GM21576 (cell line): Measurements from ENCODE around the gene MDK.

Source experiments
- ATAC-seq: cut with Tn5 transposase; IDR thresholded peaks from one replicate; pipeline ENCODE4 v1.9.1; 2021; ENCODE audit warnings: mild to moderate bottlenecking, moderate library complexity; ENCODE audit not compliant: unreplicated experiment

MDK gene

DNA sequence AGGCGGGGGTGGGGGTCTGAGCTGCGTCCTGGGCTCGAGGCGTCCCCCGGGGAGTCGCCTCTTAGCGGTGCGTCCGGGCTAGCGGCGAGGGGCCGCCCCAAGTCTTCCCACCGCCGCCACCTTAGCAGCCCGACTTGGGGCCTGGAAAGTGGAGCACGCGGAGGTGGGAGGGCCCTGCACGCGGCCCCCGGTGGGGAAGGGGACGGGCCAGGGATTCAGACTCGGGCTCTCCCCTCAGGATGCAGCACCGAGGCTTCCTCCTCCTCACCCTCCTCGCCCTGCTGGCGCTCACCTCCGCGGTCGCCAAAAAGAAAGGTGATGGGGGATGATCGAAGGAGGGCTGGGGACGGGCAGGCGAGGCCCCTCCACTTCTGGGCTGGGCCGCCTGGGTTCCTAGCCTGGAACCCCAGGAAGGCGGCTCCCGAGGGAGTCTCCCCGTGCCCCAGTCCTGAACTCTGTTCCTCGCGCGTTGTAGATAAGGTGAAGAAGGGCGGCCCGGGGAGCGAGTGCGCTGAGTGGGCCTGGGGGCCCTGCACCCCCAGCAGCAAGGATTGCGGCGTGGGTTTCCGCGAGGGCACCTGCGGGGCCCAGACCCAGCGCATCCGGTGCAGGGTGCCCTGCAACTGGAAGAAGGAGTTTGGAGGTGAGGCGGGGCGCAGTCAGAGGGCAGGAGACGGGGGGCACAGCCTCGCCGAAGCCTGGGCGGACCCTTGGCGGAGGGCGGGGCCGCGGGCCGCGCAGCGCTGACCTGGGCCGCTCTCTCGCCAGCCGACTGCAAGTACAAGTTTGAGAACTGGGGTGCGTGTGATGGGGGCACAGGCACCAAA is 563 bp downstream of the MDK start:
- ATAC-seq: no peak

DNA sequence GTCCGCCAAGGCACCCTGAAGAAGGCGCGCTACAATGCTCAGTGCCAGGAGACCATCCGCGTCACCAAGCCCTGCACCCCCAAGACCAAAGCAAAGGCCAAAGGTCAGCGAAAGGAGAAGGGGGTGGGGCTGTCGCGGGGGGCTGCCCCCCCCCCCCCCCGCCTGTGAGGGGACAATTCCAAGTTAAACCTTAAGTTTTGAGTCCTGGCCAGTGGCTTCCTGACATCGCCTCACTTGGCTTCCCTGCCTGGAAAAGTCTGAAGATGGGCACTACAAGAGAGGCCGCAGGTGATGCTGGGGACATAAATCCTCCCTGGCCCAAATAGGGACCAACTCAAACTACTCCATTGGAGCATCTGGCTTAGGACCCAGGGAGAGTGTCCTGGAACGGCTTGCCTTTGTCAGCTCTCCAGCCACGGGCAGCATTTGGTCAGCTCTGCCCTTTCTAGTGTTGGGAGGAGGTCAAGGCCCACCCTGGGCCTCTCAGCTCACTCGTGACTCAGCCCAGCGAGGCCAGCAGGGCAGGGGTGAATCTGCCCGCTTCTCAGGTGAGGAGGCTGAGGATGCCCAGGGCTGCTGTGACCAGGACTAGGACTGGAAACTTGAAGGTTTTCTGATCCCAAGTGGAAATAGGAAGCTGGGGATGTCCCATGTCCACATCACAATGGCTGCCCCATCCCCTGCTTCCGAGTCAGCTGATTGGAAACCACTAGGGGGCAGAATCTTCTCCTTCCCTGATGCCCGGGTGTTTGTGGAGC is 1.4 kb downstream of the MDK start:
- ATAC-seq: no peak

DNA sequence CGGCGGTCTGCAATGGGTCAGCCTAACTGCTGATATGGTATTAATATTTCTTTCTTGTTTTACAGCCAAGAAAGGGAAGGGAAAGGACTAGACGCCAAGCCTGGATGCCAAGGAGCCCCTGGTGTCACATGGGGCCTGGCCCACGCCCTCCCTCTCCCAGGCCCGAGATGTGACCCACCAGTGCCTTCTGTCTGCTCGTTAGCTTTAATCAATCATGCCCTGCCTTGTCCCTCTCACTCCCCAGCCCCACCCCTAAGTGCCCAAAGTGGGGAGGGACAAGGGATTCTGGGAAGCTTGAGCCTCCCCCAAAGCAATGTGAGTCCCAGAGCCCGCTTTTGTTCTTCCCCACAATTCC is 1.9 kb downstream of the MDK start:
- ATAC-seq: no peak

DNA sequence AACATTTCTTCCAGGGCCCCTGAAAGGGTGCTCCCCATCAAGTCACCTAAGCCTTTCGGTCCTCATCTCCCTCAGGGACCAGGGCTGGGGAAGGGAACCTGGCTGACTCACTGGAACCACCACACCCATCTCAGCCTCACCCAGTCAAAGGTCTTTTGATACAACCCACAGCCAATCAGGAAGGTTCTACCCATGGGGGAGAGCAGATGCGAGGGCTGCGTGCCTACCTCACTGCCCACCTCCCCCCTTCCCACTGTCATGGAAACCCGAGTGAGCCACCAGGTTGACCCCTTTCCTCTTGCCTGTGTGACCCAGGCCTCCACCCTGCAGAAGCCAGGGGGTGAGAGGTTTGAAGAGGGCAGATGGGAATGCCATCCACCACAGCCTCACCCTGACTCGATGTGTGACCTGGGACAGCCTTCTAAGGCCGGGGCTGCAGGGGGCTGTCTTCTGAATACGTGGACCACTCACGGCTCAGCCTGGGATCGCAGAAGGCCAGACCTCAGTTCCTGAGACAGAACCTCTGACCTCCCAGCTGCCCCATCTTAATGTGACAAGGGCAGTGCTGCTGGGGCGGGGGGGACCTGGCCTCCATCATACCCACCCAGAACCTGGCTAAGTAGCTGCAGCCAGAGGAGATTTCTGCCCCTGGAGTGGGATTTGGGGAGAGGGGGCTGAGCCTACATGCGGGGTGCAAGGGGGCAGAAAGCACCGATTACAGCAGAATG is 2.7 kb downstream of the MDK start:
- no peak for ATAC-seq

DNA sequence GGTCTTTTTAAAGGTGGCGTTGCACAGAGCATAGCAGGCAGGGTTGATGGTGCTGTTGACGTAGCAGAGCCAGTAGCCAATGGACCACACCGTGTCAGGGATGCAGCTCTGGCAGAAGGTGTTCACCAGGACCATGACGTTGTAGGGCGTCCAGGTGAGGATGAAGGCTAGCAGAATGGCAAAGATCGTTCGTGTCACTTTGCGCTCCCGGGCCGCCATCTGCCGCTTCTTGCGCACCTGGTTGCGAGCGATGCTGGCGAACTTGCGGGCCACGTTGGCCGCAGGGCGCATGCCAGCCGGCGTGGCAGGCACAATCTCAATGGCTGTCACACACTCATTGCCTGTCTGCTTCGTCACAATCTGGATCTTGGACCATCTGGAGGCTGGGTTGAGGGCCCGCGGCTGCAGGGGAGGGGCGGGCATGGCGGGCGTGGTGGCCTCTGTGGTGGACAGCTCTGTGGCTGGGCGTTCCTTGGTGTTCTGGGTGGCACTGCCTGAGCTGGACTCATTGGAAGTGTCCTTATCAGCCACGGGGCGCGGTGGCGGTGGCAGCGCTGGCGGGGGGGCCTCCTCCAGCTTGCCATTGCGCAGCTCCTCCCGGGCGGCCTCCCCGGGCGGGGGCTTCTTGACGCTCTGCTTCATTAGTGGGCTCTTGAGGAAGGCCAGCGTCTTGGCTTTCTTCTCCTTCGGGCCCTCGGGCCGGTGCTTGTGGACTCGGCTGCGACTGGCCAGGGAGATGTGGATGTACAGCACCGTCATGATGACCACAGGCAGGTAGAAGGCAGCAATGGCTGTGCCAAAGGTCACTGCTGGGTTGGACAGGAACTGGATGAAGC is 3.9 kb downstream of the MDK start:
- no peak for ATAC-seq

DNA sequence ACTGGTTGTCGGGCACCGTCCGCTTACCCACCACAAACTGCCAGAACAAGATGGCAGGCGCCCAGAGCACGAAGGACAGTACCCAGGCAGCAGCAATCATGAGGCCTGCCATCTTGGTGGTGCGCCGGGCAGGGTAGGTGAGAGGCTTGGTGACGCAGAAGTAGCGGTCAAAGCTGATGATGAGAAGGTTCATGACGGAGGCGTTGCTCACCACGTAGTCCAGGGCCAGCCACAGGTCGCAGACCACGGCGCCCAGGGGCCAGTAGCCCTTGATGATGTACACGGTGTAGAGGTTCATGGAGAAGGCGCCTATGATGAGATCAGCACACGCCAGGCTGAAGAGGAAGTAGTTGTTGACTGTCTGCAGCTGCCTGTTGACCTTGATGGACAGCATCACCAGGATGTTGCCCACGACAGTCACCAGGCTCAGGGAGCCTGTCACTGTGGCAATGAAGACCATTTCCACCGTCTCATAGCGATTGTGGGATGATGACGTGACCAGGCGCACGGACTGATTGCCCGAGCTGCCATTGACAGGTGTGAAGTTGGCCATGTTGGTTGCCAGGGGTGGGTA is 4.6 kb downstream of the MDK start:
- ATAC-seq: no peak

DNA sequence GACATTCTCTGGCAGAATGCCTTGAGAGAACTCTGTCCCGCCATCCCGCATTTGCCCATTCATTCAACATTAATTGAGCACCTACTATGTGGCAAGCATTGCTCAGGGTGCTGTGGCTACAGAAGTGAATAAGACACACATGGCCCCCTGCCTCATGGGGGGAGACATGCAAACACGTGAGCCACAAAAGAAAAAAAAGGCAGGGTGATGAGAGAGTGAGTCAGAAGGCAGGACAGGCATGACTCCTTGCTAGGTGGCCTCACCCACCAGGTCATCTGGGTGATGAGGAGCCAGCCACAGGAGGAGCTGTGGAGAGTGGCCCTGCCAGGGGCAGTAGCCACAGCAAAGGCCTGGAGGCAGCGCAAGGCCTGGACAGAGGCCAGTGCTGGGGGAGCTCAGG is 5.2 kb downstream of the MDK start:
- no peak for ATAC-seq

DNA sequence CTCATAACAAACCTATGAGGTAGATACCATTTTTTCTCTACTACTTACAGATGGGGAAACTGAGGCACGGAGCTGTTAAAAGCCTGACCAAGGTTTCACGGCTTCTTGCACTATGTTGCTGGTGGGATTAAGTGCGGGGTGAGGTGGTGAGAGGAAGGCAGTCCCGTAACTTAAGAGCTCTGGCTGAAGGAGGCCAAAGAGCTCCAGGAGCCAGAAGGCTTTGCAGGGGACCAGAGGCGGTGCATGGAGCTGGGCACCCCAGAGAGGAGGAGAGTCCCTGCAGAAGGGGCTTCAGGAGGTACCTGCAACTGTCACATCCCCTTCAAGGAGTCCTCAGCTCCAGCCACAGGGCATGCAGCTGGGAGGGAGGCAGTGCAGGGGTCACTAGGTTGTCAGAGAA is 6.0 kb downstream of the MDK start:
- no peak for ATAC-seq

DNA sequence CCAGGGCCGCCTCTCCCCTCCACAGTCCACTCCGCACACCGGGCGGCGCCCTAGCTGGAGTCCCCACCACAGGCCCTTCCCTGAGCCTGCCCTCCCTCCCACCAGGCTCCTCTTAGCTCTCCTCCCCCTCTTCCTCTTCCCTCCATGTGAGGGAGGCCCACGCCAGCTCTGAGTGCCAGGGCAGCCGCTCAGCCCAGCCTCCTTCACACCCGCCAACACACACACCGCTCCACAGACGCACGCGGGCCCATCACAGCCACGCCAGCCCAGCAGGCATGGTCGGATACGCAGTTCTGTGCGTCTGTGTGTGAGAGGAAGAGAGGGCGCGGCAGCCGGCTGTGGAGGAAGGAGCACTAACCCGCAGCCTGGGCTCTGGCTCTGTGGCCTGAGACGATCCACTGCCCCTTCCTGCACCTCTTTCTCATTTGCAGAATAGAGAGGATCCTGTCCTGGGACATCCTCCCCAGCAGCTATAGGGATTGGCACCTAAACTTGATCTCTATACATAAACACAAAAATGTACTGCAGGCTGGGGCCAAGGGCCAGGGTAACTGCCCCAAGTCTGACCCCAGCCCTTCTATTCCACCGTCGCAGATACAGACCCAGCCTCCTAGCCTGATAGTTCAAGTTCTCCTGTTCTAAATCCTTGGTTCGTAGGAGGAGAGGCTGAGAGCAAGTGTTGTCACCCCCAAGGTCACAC is 6.6 kb downstream of the MDK start:
- ATAC-seq: no peak

DNA sequence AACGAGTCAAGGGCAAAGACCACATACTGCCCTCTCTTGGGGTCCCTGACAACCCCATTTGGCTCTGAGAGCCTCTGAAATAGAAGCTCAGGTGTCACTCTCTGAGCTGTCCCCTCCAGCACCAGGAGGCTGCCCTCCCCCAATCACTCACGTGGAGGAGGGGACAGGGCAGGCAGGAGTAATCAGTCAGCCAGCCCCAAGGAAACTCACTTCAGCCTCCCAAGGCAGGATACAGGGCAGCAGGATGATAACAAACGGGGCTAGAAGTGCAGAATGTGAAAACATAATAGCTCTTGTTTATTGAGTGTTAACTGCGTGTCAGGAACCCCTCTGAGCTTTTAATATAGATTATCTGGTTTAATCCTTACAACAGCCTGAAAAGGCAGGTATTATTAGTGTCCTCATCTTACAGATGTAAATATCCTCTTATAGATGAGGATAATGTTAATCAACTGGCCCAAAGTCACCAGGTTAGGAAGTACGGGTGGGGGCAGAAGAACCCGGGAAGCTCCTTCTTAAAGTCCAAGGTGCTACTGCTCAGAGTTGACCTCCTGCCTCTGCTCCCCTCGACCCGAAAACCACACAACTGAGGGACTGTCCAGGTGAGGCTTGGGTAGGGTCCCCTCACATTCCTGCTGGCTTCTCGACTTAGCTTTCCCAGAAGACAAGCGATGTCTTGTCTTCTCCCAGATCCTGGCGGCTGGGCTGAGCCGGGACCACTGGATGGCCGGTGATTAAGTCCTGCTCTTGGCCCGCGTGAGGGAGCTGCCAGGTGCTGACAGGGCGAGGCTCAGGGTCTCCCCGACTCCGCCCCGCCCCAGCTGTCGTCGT is 7.4 kb downstream of the MDK start:
- no peak for ATAC-seq

DNA sequence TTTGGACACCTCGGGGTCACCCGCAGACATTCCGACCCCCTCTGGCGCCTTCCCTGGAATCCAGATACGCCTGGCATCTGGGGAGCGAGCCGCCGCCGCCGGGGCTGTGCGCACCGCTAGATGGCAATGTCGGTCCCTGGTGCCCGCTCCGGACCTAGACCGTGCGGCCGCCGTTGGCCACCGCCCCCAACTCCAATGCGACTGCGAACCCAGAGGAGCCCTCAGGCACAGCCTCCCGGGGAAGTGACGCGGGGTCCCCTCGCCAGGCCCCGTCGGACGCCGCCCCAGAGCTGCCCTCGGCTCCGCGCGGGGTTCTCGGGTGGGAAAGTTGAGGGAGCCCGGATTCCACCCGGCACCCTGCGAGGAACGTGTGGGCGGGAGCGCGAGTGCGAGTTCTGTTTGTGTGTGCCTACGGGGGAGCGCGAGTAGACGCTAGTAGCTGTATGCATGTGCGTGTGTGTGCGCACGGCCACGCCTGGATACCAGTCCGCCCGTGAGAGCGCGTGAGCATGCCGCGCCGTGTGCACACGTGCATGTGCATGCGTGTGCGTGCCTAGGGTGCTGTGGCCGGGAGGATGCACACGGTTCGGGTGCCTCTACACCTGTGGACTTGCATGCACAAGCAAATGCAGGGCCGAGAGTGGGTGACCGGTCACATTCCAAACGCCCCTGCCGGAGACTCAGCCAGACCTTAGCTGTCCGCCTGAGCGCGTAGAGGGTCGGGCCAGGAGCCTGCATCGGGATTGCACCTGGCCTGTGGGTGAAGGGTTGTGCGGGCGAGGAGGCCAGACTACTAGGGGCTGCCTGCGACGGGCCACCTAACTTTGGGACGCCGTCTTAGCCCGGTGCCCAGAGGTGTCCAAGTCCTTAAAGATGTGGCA is 8.2 kb downstream of the MDK start:
- ATAC-seq: peak; percentile 53

DNA sequence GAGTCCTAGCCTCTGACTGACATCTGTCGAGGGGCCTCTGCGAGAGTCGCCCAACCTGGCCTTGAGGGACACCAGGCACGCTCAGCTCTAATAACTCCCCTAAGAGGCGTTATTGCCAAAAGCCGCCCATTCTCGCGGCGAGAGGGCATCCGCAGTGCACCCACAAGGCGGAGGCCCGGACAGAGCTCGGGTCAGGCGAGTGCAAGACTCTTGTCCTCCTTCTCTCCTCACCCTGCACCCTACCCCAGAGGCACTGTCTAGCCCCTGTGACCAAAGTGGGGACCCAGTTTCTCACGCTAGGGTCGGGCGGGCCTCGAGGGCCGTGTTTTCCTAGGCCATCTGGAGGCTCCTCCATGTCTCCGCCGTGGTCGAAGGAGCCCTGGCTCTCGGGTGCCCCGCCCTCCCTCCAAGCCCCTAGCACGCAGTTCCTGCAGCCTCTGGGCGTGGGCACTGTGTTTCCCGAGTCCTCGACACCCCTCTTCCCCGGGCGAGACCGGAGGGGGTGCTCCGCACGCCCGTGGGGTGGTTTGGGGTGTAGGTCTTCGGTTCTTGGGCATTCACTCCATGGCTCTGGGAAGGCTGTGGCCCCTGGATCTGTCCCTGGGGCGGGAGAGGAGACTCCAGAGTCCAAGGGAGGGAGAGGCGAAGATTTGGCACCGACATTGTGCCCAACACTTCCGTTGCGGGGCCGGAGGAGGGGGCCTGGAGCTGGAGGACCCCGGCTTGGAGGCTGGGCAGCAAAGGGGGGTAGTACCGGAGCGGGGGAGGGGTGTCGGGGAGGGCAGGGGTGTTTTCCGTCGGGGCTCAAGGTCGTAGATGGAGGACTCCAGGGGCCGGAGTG is 9.1 kb downstream of the MDK start:
- no peak for ATAC-seq

DNA sequence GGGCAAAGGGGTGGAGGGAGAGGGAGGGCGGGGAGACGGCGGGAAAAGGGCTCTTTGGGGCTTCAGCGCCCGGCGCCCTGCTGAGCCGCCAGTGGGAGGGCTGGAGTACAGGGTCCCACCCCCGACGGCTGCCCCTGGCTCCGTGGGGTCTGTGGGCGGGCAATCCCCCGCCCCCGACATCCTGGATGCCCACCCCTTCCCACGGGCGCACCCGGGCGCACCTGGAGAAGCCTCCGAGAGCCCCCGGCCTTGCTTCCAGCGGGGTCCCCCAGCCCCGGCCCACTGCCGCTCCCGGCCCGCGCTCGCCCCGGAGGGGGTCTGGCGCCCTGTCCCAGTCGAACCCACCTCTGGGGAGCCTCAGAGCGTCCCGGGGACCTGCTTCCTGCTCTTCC is 9.7 kb downstream of the MDK start:
- ATAC-seq: no peak

DNA sequence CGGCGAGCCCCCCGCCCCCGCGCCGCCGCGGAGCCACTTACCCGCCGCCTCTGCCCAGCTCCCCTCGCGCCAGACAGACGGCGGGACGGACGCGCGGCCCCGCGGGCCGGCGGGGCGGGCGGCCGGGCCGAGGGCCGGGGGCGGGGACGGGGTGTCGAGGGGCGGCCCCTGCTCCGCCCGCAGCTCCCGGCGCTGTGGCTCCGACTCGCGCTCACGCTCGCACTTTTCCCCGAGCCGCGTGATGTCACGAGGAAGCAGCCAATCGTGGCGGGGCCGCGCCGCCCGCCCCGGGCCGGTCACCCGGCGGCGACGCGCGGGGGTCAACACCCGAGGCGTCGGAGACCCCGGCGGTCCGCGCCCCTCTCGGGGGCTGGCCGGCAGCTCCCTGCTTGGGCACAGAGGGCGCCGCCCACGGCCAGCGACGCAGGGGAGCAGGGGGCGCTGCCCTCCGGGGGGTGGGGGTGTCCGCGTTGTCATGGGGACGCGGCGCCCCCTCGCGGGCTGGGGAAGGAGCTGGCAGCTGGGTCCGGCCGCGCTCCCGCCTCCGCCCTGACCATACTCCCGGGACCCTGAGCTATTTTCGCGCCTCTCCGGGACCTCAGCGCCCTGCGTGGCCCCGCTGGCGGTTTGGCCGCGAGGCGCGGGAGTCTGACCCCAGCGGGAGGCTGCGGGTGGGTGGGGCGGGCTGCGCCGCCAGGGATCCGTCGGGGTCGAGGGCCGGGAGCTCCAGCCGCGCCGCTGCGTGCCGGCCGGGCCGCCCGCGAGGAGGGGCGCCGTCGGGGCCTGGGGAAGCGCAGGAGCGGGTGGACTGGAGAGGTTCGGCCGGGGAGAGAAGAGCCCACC is 10.3 kb downstream of the MDK start, which contains the start of gene CHRM4:
TSS of gene CHRM4 (minus strand) at position 199 of the 843 bp plus-strand sequence. CDS start 5,219 bp downstream, outside the sequence.
- ATAC-seq: no peak

DNA sequence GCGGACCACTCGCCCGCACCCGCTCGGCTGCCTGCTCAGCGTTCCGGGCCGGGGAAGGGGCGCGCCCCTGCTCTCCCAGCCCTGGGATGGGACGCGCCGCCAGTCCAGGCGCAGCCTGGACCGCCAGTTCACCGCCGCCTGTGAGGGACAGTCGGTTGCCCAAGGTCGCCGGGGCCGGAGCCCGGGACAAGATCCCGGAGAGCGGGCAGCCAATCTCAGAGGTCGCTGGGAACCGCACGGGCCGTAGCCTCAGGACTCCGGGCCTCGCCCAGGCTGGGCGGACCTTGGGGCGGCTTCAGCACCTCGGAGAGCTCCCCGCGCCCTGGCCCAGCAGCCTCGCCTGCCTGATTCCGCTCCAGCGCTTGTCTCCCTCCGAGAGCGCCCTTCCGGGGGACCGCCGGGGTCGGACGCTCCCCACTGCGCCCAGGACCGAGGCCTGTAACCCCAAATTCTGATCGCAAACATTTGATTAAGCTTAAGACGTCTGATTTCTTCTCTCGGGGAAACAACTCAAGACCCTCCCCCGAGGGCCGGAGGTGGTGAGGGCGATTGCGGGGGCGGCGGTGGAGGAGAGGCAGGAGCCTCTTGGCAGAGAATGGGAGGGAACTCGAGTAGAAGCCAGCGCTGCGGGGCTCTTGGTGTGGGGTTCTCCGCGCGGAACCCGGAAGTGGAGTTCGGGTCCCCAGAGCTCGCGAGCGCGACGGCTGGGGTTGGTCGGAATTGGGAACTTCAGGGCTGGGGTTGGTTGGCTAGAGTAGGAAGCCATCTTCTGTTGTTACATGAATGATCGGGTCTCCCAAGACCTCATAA is 11.2 kb downstream of the MDK start:
- peak; percentile 52 for ATAC-seq
